Measurements from ENCODE around the gene EPYC. TPM values are rescaled to one million over a fixed set of nuclear protein-coding genes. Genes with fewer than 3 reads are reported as not detected.

Gene EPYC
- total and polyA plus RNA-seq, 2 of the 13 experiments (the other 11 are each of a cell fraction or from before 2014, with no cell fraction given): not detected

- TF ChIP-seq, protein P1, sequence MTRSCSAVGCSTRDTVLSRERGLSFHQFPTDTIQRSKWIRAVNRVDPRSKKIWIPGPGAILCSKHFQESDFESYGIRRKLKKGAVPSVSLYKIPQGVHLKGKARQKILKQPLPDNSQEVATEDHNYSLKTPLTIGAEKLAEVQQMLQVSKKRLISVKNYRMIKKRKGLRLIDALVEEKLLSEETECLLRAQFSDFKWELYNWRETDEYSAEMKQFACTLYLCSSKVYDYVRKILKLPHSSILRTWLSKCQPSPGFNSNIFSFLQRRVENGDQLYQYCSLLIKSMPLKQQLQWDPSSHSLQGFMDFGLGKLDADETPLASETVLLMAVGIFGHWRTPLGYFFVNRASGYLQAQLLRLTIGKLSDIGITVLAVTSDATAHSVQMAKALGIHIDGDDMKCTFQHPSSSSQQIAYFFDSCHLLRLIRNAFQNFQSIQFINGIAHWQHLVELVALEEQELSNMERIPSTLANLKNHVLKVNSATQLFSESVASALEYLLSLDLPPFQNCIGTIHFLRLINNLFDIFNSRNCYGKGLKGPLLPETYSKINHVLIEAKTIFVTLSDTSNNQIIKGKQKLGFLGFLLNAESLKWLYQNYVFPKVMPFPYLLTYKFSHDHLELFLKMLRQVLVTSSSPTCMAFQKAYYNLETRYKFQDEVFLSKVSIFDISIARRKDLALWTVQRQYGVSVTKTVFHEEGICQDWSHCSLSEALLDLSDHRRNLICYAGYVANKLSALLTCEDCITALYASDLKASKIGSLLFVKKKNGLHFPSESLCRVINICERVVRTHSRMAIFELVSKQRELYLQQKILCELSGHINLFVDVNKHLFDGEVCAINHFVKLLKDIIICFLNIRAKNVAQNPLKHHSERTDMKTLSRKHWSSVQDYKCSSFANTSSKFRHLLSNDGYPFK (CRISPR knock-in tag; IDR thresholded peaks at IDR 0.05; ENCODE audit: borderline replicate concordance): no peak
These were observed 30.5 kb downstream of the EPYC start (continued) for GRCh38 chr12:90974286-90974685.

- H4K20me1 ChIP-seq (ENCODE audit: insufficient read depth, low read length): no peaks in the 10 kb centered on the region
- H3K9me3 ChIP-seq (ENCODE audit: low read length): no peaks in the 10 kb centered on the region
- ATAC-seq (no peak), DNase-seq (ENCODE audit: low spot score) (no peak), FAIRE-seq (no peak)
- no peak overlapping the region for H3K27ac ChIP-seq (ENCODE audit: extremely low read length, insufficient read depth, low read length)
- H3K4me3 ChIP-seq (replicated peaks in 1 of 3; ENCODE audit: insufficient read depth in 1 of 3, low read depth in 2 of 3, low read length in 3 of 3): no peak overlapping the region
- no peaks in the 10 kb centered on the region for H3K79me2 ChIP-seq (ENCODE audit: insufficient read depth, low read length)
- H3K9ac ChIP-seq (ENCODE audit: insufficient read depth, low read depth, low read length): no peak overlapping the region
- H3K4me2 ChIP-seq (ENCODE audit: low read depth, low read length): no peak overlapping the region
- in situ Hi-C loops (cut with HindIII; ENCODE audit: extremely low pct_ligation_motif_present, low pct_unique_long_range_greater_than_20kb): loop anchor here (25.0 kb wide), 1 partner anchor 365 kb away; no protein-coding TSS in a partner anchor
- BruUV-seq (replicated peaks): no TSS peak
- CTCF ChIA-PET (ENCODE audit: low intra/inter-chr PET ratio, low total read pairs): no interaction called here
- TF ChIP-seq POGZ (CRISPR knock-in tag; IDR thresholded peaks at IDR 0.05) (no peak), ZNF670 (CRISPR knock-in tag; IDR thresholded peaks at IDR 0.05; ENCODE audit: borderline replicate concordance) (no peak), RFXAP (CRISPR knock-in tag; IDR thresholded peaks at IDR 0.05; ENCODE audit: borderline replicate concordance) (no peak), HDAC2 (CRISPR knock-in tag; IDR thresholded peaks at IDR 0.05) (no peak), PCBP2 (optimal IDR thresholded peaks at IDR 0.05; ENCODE audit: low read depth, low read length, poor library complexity, severe bottlenecking) (no peak), PHF8 (CRISPR knock-in tag; IDR thresholded peaks at IDR 0.05) (no peak)
- TF ChIP-seq, protein P2, sequence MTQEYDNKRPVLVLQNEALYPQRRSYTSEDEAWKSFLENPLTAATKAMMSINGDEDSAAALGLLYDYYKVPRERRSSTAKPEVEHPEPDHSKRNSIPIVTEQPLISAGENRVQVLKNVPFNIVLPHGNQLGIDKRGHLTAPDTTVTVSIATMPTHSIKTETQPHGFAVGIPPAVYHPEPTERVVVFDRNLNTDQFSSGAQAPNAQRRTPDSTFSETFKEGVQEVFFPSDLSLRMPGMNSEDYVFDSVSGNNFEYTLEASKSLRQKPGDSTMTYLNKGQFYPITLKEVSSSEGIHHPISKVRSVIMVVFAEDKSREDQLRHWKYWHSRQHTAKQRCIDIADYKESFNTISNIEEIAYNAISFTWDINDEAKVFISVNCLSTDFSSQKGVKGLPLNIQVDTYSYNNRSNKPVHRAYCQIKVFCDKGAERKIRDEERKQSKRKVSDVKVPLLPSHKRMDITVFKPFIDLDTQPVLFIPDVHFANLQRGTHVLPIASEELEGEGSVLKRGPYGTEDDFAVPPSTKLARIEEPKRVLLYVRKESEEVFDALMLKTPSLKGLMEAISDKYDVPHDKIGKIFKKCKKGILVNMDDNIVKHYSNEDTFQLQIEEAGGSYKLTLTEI (CRISPR knock-in tag; conservative IDR thresholded peaks at IDR 0.05): no peak
- intact Hi-C loops (cut with micrococcal nuclease; ENCODE audit: unreplicated experiment): no loop called here
- H3K36me3 ChIP-seq (replicated peaks in 1 of 2; ENCODE audit: control insufficient read depth in 1 of 2, insufficient read depth in 2 of 2, low read length in 2 of 2): no peaks in the 10 kb centered on the region
- no peak overlapping the region for H2AFZ ChIP-seq (ENCODE audit: low read length)
- no peaks in the 10 kb centered on the region for H3K4me1 ChIP-seq (ENCODE audit: insufficient read depth, low read length)
- H3K27me3 ChIP-seq (ENCODE audit: control insufficient read depth in 1 of 2, insufficient read depth in 2 of 2, low read length in 2 of 2): no peaks in the 10 kb centered on the region
- POLR2A ChIA-PET: no interaction called here
These were observed 32.5 kb downstream of the EPYC start for GRCh38 chr12:90972226-90972625.
